Parathyroid adenoma (tissue), 2 donors: ENCODE measurements around the gene ZNF609.
"Not testable (repeated sequence)": the region's sequence is repeated elsewhere in the genome, so short reads cannot be mapped to it uniquely, and the experiment has no call there.

Experiments used
- H2AFZ ChIP-seq: fragments of 300-600 bp; sonication (generic); one replicate; pipeline ENCODE4 v1.7.0; 2017; ENCODE audit warnings: antibody characterized with exemption, mild to moderate bottlenecking
- H3K27ac ChIP-seq: fragments of 300-600 bp; sonication (generic); one replicate; pipeline ENCODE4 v1.7.0; 2017
- H3K27me3 ChIP-seq: fragments of 300-600 bp; sonication (generic); one replicate; pipeline ENCODE4 v1.7.0; 2017; ENCODE audit warnings: low read length; ENCODE audit not compliant: control insufficient read depth, insufficient read depth
- H3K36me3 ChIP-seq: fragments of 300-600 bp; sonication (generic); one replicate; pipeline ENCODE4 v1.7.0; 2017; ENCODE audit warnings: low read length; ENCODE audit not compliant: control insufficient read depth, insufficient read depth
- H3K4me1 ChIP-seq: fragments of 300-600 bp; sonication (generic); one replicate; pipeline ENCODE4 v1.7.0; 2017; ENCODE audit warnings: control low read depth
- H3K4me2 ChIP-seq: fragments of 300-600 bp; sonication (generic); one replicate; pipeline ENCODE4 v1.7.0; 2017; ENCODE audit warnings: low read length
- H3K4me3 ChIP-seq: fragments of 300-600 bp; sonication (generic); one replicate; pipeline ENCODE4 v1.7.0; 2017; ENCODE audit warnings: low read depth, low read length
- H3K79me2 ChIP-seq: fragments of 300-600 bp; sonication (generic); one replicate; pipeline ENCODE4 v1.7.0; 2017; ENCODE audit warnings: control low read depth
- H3K9ac ChIP-seq: fragments of 300-600 bp; sonication (generic); one replicate; pipeline ENCODE4 v1.7.0; 2017; ENCODE audit warnings: mild to moderate bottlenecking
- H3K9me3 ChIP-seq: fragments of 300-600 bp; sonication (generic); one replicate; pipeline ENCODE4 v1.7.0; 2017; ENCODE audit warnings: low read length; ENCODE audit not compliant: control insufficient read depth
- TF ChIP-seq, protein P1 (sequence below): fragments of 300-600 bp; sonication (generic); IDR thresholded peaks from one replicate; pipeline ENCODE4 v1.7.0; 2017; ENCODE audit warnings: antibody characterized with exemption, mild to moderate bottlenecking
- donor health status: primary hyperparathyroidism.

The ZNF609 gene

DNA sequence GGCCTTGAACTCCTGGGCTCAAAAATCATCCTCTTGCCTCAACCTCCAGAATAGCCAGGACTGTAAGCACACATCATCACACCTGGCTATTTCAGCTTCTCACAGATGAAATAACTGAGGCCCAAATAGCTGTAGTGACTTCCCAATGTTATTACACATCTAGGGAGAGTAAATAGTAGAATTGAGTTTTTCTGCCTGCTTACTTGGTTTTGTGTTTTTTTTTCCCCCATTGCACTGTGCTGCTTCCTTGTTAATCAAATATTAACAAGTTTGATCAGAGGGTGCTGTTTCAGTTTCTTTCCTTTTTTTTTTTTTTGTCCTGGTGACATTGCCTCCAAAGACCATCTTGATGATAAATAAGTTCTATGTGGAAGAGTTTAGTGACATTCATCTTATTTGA is 23.4 kb downstream of the ZNF609 start:
- Histone ChIP-seq H3K27ac (no peak overlapping the region), H3K9me3 (no peaks in the 10 kb centered on the region), H3K4me2 (no peak overlapping the region), H3K9ac (no peak overlapping the region), H2AFZ (no peak overlapping the region), H3K79me2 (peaks cover 3% of the 10 kb centered on the region), H3K27me3 (no peaks in the 10 kb centered on the region), H3K4me1 (no peaks in the 10 kb centered on the region), H3K4me3 (no peak overlapping the region), H3K36me3 (no peaks in the 10 kb centered on the region)
- TF ChIP-seq, protein P1, sequence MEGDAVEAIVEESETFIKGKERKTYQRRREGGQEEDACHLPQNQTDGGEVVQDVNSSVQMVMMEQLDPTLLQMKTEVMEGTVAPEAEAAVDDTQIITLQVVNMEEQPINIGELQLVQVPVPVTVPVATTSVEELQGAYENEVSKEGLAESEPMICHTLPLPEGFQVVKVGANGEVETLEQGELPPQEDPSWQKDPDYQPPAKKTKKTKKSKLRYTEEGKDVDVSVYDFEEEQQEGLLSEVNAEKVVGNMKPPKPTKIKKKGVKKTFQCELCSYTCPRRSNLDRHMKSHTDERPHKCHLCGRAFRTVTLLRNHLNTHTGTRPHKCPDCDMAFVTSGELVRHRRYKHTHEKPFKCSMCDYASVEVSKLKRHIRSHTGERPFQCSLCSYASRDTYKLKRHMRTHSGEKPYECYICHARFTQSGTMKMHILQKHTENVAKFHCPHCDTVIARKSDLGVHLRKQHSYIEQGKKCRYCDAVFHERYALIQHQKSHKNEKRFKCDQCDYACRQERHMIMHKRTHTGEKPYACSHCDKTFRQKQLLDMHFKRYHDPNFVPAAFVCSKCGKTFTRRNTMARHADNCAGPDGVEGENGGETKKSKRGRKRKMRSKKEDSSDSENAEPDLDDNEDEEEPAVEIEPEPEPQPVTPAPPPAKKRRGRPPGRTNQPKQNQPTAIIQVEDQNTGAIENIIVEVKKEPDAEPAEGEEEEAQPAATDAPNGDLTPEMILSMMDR = no peak

DNA sequence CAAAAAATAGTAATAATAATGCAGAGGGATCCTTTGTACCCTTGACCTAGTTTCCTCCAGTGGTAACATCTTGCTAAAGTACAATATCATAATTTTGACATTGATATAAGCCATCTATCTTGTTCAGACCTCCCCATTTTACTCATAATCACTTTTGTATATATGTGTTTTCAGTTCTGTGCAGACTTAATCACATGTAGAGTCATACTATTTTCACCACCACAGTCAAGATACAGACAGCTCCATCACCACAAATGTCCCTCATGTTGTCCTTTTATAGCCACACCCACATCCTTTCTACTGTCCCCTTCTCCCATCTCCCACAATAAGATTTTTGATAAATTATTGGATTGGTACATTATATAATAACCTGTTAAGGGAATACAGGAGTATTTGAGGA is 25.4 kb downstream of the ZNF609 start:
- Histone ChIP-seq H3K4me2 (no peak overlapping the region), H3K4me1 (no peaks in the 10 kb centered on the region), H3K9ac (no peak overlapping the region), H3K27ac (no peak overlapping the region), H3K27me3 (no peaks in the 10 kb centered on the region), H3K9me3 (no peaks in the 10 kb centered on the region), H3K4me3 (no peak overlapping the region), H3K36me3 (no peaks in the 10 kb centered on the region), H2AFZ (no peak overlapping the region), H3K79me2 (peaks cover 3% of the 10 kb centered on the region)
- TF ChIP-seq, protein P1 = no peak

DNA sequence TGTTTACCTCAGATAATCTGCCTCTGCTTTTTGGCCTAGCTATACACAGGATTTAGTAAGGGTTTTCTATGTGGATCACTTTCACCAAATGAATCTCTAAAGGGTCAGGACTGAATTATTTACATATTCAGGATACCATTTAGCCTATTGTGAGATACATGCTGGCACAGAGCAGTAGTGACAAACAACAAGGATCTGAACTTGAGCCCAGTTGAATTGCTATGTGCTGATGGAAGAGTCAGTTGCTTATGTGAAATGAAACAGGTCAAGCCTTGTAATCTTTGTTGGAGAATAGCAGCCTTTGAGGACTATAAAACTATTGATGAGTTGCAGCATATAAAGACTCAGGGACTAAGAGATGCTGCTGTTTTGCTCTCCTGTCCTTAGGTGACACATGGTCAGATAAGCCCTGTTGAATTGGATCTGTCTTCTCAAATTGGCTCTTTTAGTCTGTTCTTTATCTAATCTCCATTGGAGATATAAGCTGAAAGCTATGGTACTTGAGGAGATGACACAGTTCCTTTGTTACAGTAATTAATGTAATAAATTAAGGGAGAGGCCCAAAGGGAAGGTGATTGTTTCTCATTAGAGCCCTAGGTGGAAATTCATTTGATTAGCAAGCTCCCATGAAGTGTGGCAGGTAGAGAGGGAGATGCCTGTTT is 30.4 kb downstream of the ZNF609 start:
- H3K4me1 ChIP-seq = no peaks in the 10 kb centered on the region
- no peak overlapping the region for H2AFZ ChIP-seq
- H3K9me3 ChIP-seq = no peaks in the 10 kb centered on the region
- no peak overlapping the region for H3K27ac ChIP-seq
- H3K79me2 ChIP-seq = no peaks in the 10 kb centered on the region
- H3K4me2 ChIP-seq = no peak overlapping the region
- no peaks in the 10 kb centered on the region for H3K36me3 ChIP-seq
- no peak overlapping the region for H3K9ac ChIP-seq
- TF ChIP-seq, protein P1 = no peak
- no peak overlapping the region for H3K4me3 ChIP-seq
- H3K27me3 ChIP-seq = no peaks in the 10 kb centered on the region

DNA sequence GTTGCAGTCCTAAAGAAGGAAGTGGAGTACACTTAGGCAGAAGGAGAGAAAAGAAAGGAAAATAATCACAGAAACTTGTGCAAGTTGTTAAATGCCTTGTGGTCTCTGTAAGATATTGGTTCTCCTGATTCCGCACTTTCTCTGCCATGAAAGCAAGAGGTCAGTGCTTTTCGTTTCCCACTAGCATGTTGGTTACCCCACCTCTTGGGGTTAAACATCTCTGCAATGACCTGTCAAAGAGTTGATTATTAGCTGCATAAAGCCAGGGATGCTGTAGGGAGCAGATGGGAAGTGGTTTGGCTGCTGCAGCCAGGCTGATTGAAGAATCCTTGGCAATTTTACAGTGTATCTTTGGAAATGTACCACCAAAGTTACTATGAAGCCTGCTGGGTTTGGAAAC is 33.3 kb downstream of the ZNF609 start:
- TF ChIP-seq, protein P1 = no peak
- Histone ChIP-seq H3K9me3 (no peaks in the 10 kb centered on the region), H3K4me2 (no peak overlapping the region), H3K4me3 (no peak overlapping the region), H3K9ac (no peak overlapping the region), H3K27me3 (no peaks in the 10 kb centered on the region), H3K36me3 (no peaks in the 10 kb centered on the region), H3K27ac (no peak overlapping the region), H3K79me2 (no peaks in the 10 kb centered on the region), H3K4me1 (no peaks in the 10 kb centered on the region), H2AFZ (no peak overlapping the region)

DNA sequence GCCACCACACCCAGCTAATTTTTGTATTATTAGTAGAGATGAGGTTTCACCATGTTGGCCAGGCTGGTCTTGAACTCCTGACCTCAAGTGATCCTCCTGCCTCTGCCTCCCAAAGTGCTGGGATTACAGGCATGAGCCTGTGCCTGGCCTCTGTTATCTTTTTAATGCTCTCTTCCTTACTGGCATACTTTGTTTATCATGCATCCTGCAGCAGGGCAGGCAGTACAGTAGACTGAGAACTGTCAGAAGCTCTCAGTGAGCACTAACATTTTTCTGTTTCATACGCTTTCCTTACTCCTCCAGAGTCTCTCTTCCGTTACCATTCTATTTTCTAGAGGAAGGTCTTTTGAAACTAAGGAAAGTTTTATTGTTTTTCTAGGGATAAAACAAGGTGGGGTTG is 35.6 kb downstream of the ZNF609 start:
- not testable (repeated sequence) for H3K9ac ChIP-seq, H3K27me3 ChIP-seq, H3K79me2 ChIP-seq, H3K4me2 ChIP-seq, H3K36me3 ChIP-seq, H2AFZ ChIP-seq, H3K4me1 ChIP-seq, H3K9me3 ChIP-seq, H3K4me3 ChIP-seq, H3K27ac ChIP-seq
